Activated CD4-positive, CD25-positive, alpha-beta regulatory T cell treated with anti-CD3 and anti-CD28 coated beads, Interleukin-2, amount 50 U/mL, for 16 hours (primary cell): ENCODE measurements around the gene ORAI3.
A peak's percentile ranks its signal among the peaks of the same experiment; 100 is the strongest.

Experiments used
- DNase-seq: peaks from one replicate; pipeline ENCODE4 v3.0.0-alpha.2; 2020; ENCODE audit warnings: low read depth, low spot score

Gene ORAI3

GRCh38 chr16:30971298-30971697 lies 22.4 kb downstream of the ORAI3 start:
- no peak for DNase-seq

GRCh38 chr16:30972872-30973271 lies 24.0 kb downstream of the ORAI3 start:
- no peak for DNase-seq

GRCh38 chr16:30974348-30974747 lies 25.5 kb downstream of the ORAI3 start:
- DNase-seq: no peak

- DNase-seq: no peak
Measured at GRCh38 chr16:30976486-30976885, 27.6 kb downstream of the ORAI3 start.

- no peak for DNase-seq
Measured at GRCh38 chr16:30977502-30977901, 28.6 kb downstream of the ORAI3 start.

- no peak for DNase-seq
Measured at GRCh38 chr16:30979170-30980022, 30.5 kb downstream of the ORAI3 start.

DNA sequence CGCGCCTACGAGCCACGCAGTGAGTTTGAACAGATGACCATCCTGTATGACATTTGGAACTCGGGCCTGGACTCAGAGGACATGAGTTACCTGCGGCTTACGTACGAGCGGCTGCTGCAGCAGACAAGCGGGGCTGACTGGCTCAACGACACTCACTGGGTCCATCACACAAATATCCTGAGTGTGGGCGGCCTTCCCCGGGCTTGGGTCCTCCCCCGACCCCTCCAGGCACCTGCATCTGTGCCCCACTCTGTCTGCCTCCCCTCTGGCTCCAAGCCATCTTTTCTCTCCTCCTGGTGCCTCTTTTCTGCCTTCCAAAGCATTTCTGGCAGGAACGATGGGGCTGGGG lies 31.1 kb downstream of the ORAI3 start:
- no peak for DNase-seq

DNA sequence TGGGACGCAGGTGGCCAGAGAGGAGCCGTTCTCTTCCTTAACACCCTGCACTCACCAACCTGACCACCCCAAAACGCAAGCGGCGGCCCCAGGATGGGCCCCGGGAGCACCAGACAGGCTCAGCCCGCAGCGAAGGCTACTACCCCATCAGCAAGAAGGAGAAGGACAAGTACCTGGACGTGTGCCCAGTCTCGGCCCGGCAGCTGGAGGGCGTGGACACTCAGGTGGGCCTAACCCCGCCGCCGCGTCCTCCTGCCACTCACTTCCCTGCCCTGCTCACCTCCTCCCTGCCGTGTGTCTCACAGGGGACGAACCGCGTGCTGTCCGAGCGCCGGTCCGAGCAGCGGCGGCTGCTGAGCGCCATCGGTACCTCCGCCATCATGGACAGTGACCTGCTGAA lies 31.6 kb downstream of the ORAI3 start:
- DNase-seq: no peak

- no peak for DNase-seq
Measured at GRCh38 chr16:30980959-30981358, 32.1 kb downstream of the ORAI3 start.

- no peak for DNase-seq
Measured at GRCh38 chr16:30982548-30983288, 33.9 kb downstream of the ORAI3 start.

GRCh38 chr16:30983289-30983889 lies 34.5 kb downstream of the ORAI3 start:
- DNase-seq: no peak

GRCh38 chr16:30983898-30984610 lies 35.2 kb downstream of the ORAI3 start:
- no peak for DNase-seq

DNA sequence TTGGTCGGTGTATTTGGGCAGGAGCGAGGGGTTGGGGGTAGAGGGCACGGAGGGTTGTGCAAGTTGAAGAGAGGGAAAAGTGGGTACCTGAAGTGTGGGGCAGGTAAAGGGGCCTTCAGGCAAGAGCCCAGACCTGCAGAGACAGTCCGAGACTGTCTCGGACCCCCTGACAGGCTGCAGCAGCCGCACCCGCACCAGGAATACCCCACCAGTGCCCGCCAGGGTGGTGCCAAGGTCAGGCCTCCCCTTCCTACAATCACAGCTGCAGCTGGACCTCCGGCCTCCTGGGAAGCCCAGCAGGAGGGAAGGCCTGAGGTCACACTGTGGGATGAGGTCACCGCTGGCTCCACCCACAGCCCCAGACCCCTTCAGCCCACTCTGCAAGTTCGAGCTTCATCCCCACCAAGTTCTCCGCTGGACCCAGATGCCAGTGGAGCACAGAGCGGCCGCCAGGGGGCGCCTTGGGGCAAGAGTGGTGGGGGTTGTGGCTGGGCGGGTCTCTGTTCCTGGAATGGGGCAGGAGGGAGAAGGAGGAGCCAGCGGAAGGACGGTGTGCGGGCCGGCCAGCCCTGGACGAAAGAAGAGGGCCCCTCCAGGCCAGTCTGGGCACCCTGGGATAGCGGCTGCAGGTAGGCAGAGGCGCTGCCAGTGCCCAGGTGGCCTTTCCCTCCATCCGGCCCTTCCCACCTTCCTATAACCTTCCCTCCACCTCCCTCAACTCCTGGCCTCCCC lies 36.0 kb downstream of the ORAI3 start, which contains the start of gene HSD3B7:
Gene HSD3B7 (plus strand): TSS at position 539 of the 732 bp plus-strand sequence. CDS start 452 bp downstream, outside the sequence.
- DNase-seq: peak; percentile 62

DNA sequence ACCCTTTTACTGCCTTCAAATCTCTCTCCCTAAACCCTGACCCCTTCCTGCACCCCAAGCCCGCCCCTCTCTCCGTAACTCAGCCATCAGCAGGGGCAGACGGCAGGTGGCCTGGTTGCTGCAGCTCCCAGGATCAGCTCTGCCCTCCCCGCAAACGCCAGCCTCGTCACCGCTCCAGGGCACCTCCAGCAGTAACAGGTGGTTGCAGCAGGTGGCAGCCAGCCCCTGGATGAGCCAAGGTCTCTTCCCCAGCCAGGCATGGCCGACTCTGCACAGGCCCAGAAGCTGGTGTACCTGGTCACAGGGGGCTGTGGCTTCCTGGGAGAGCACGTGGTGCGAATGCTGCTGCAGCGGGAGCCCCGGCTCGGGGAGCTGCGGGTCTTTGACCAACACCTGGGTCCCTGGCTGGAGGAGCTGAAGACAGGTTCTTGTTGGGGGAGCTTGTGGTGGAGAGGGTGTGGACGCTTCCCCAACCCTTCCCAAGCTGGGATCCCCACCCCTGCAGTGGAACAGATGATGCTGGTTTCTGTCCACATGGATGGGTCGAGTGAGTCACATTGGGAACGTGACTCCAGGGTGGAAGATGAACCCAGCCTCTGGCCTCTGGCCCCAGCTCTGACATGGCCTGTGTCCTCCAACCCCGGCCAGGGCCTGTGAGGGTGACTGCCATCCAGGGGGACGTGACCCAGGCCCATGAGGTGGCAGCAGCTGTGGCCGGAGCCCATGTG lies 36.7 kb downstream of the ORAI3 start:
- DNase-seq: no peak

DNA sequence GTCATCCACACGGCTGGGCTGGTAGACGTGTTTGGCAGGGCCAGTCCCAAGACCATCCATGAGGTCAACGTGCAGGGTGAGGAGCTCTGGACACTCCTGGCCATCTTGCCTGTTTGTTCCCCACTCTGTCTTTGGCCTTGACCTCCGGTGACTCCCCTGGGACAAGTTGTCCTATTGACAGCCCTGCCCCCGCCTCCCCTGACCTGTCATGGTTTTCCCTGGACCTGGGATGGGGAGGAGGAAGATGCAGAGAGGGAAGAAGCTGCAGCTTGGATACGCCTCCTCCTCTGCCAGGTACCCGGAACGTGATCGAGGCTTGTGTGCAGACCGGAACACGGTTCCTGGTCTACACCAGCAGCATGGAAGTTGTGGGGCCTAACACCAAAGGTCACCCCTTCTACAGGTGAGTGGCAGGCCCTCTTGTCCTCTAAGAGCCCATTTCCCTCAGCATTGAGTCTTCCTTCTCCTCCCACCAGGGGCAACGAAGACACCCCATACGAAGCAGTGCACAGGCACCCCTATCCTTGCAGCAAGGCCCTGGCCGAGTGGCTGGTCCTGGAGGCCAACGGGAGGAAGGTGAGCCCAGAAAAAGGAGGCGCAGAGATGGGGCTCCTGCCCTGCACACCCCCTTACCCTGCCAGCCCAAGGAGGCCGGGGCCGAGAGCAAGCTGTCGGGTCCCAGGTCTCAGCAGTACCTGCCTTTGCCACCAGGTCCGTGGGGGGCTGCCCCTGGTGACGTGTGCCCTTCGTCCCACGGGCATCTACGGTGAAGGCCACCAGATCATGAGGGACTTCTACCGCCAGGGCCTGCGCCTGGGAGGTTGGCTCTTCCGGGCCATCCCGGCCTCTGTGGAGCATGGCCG lies 37.5 kb downstream of the ORAI3 start:
- no peak for DNase-seq

GRCh38 chr16:30987581-30988190 lies 38.8 kb downstream of the ORAI3 start:
- no peak for DNase-seq

- DNase-seq: no peak
Measured at GRCh38 chr16:30989469-30990047, 40.7 kb downstream of the ORAI3 start.

GRCh38 chr16:30990105-30990504 lies 41.2 kb downstream of the ORAI3 start:
- no peak for DNase-seq

- DNase-seq: no peak
Measured at GRCh38 chr16:30991052-30991451, 42.2 kb downstream of the ORAI3 start.
